GM19023 (cell line): ENCODE data around the gene CDKN1A.
A peak's percentile ranks its signal among the peaks of the same experiment; 100 is the strongest.

Experiments
- ATAC-seq: cut with Tn5 transposase; IDR thresholded peaks from one replicate; pipeline ENCODE4 v1.9.1; 2021; ENCODE audit warnings: mild to moderate bottlenecking, moderate library complexity; ENCODE audit not compliant: unreplicated experiment

The CDKN1A gene

GRCh38 chr6:36655085-36655724 is 23.3 kb upstream of the CDKN1A start:
- ATAC-seq = no peak

- ATAC-seq = no peak
Measured at GRCh38 chr6:36656441-36656840, 22.1 kb upstream of the CDKN1A start.

GRCh38 chr6:36657271-36657670 is 21.2 kb upstream of the CDKN1A start:
- ATAC-seq = no peak

- ATAC-seq = no peak
Measured at GRCh38 chr6:36657942-36658544, 20.5 kb upstream of the CDKN1A start.

GRCh38 chr6:36659271-36659670 is 19.2 kb upstream of the CDKN1A start:
- ATAC-seq = no peak

- no peak for ATAC-seq
Measured at GRCh38 chr6:36660771-36661471, 17.6 kb upstream of the CDKN1A start.

- ATAC-seq = no peak
Measured at GRCh38 chr6:36662380-36662779, 16.1 kb upstream of the CDKN1A start.

- ATAC-seq = no peak
Measured at GRCh38 chr6:36662827-36663256, 15.7 kb upstream of the CDKN1A start.

- no peak for ATAC-seq
Measured at GRCh38 chr6:36663504-36664446, 14.7 kb upstream of the CDKN1A start.

GRCh38 chr6:36665180-36665579 is 13.3 kb upstream of the CDKN1A start:
- no peak for ATAC-seq

GRCh38 chr6:36666287-36666686 is 12.2 kb upstream of the CDKN1A start:
- ATAC-seq = no peak

GRCh38 chr6:36666826-36667591 is 11.5 kb upstream of the CDKN1A start:
- ATAC-seq = peak; percentile 78

GRCh38 chr6:36668591-36668990 is 9.9 kb upstream of the CDKN1A start:
- no peak for ATAC-seq

GRCh38 chr6:36669002-36669401 is 9.5 kb upstream of the CDKN1A start:
- ATAC-seq = no peak

GRCh38 chr6:36670271-36670670 is 8.2 kb upstream of the CDKN1A start:
- no peak for ATAC-seq

- ATAC-seq = no peak
Measured at GRCh38 chr6:36671687-36672375, 6.7 kb upstream of the CDKN1A start.

GRCh38 chr6:36673882-36674281 is 4.6 kb upstream of the CDKN1A start:
- ATAC-seq = no peak

GRCh38 chr6:36674942-36675341 is 3.6 kb upstream of the CDKN1A start:
- ATAC-seq = no peak

- ATAC-seq = no peak
Measured at GRCh38 chr6:36676141-36677058, 2.1 kb upstream of the CDKN1A start.
